ENCODE results near the gene SEC62.

SEC62 gene

DNA sequence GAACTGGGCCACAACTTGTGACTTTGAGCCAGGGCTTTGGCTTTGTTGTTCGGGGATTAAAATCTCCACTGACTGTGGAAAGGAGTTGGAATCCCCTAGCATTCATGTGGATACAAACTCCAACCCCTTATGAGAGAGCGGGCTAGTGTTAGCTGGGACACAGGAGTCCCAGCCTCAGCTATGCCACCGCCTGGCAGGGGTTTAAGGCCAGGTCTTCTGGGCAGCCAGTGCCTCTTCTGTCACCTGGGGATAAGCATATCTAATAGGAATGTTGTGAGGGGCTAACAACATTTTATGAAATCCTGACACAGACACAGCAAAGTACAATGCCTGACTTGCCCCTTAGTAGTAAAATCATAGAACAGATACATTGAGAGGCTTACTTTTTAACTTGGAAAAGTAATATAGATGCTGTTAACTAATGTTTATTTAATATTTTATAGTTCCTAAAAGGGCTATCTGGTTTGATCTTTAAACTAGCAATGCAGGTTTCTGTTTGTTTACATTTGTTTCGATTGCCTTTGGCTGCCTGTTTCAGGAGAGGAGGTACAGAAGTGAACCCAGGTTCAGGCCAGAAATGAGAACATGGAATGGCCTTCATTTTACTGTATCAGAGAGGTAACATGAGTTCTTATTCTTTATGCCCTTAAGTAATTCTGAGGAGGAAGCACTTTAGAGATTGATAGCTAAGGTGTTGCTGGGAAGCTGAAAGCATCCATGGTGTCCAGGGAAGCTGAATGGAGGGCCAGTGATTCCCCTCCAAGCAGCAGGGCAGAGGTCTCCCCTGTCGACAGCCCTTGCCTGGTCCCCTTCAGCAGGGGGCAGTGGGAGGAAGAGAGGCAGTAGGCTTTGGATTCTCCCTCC, 79.9 kb downstream of the SEC62 start:
- Histone ChIP-seq H3K4me3 (ENCODE audit: low read depth in 1 of 2, low read length in 2 of 2) (no peak overlapping the region), H3K36me3 (ENCODE audit: insufficient read depth, low read length) (no peaks in the 10 kb centered on the region), H3K4me2 (ENCODE audit: insufficient read depth, low read length) (no peak overlapping the region), H3K79me2 (ENCODE audit: insufficient read depth, low read length) (no peaks in the 10 kb centered on the region), H3K27me3 (ENCODE audit: insufficient read depth, low read length, poor library complexity) (no peaks in the 10 kb centered on the region), H3K4me1 (ENCODE audit: insufficient read depth, low read length) (no peaks in the 10 kb centered on the region), H4K20me1 (ENCODE audit: insufficient read depth, low read length) (no peaks in the 10 kb centered on the region), H2AFZ (ENCODE audit: low read depth, low read length) (no peak overlapping the region), H3K9ac (ENCODE audit: low read depth, low read length) (no peak overlapping the region), H3K9me3 (ENCODE audit: insufficient read depth, low read length, severe bottlenecking) (no peaks in the 10 kb centered on the region), H3K27ac (ENCODE audit: low read length) (no peak overlapping the region)
- TF ChIP-seq CTCF (IDR thresholded peaks at IDR 0.05; ENCODE audit: borderline replicate concordance, extremely low read depth, low read length, poor library complexity, severe bottlenecking) (no peak), EZH2 (IDR thresholded peaks at IDR 0.05; ENCODE audit: borderline replicate concordance, low read depth, low read length, severe bottlenecking) (no peak)
- DNase-seq (no peak), ATAC-seq (ENCODE audit: insufficient read depth, low read depth) (no peak)

DNA sequence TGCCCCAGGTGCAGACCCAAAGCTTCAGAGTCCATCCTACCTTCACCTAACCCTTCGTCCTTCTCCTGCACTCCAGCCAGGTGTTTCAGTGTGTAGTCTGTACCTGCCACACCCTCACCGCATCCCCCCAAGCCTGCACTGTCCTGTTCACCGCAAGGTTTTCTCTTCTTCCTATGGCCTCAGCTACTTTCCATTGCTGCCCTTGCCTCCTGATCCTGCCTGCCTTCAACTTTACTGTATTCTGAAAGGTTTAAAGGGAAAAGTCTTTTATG, 80.5 kb downstream of the SEC62 start:
- H3K4me3 ChIP-seq (ENCODE audit: low read depth in 1 of 2, low read length in 2 of 2) = no peak overlapping the region
- no peaks in the 10 kb centered on the region for H4K20me1 ChIP-seq (ENCODE audit: insufficient read depth, low read length)
- H3K9ac ChIP-seq (ENCODE audit: low read depth, low read length) = no peak overlapping the region
- no peaks in the 10 kb centered on the region for H3K79me2 ChIP-seq (ENCODE audit: insufficient read depth, low read length)
- no peak overlapping the region for H2AFZ ChIP-seq (ENCODE audit: low read depth, low read length)
- no peak overlapping the region for H3K27ac ChIP-seq (ENCODE audit: low read length)
- H3K9me3 ChIP-seq (ENCODE audit: insufficient read depth, low read length, severe bottlenecking) = no peaks in the 10 kb centered on the region
- no peak for ATAC-seq (ENCODE audit: insufficient read depth, low read depth)
- no peaks in the 10 kb centered on the region for H3K27me3 ChIP-seq (ENCODE audit: insufficient read depth, low read length, poor library complexity)
- no peak overlapping the region for H3K4me2 ChIP-seq (ENCODE audit: insufficient read depth, low read length)
- H3K36me3 ChIP-seq (ENCODE audit: insufficient read depth, low read length) = no peaks in the 10 kb centered on the region
- H3K4me1 ChIP-seq (ENCODE audit: insufficient read depth, low read length) = no peaks in the 10 kb centered on the region
- no peak for TF ChIP-seq EZH2 (IDR thresholded peaks at IDR 0.05; ENCODE audit: borderline replicate concordance, low read depth, low read length, severe bottlenecking)
- no peak for TF ChIP-seq CTCF (IDR thresholded peaks at IDR 0.05; ENCODE audit: borderline replicate concordance, extremely low read depth, low read length, poor library complexity, severe bottlenecking)
- DNase-seq = no peak

Data from DND-41 (cell line).